Thyroid gland (tissue), 4 donors: Measurements from ENCODE around the gene JAG2.

Experiments
- CTCF ChIP-seq, 6 experiments: fragments of 200-600 bp in 3 of 6; fragments of 450-650 bp in 3 of 6; sonication (generic) in 3 of 6; IDR thresholded peaks; one replicate each; pipeline ENCODE4 v1.5.1; 2016 to 2019; ENCODE audit warnings: antibody characterized with exemption in 6 of 6, mild to moderate bottlenecking in 2 of 6, inconsistent platforms in 1 of 6, moderate library complexity in 1 of 6
- POLR2A ChIP-seq, 2 donors: fragments of 450-650 bp; IDR thresholded peaks; one replicate each; pipeline ENCODE4 v1.6.1; 2017; ENCODE audit warnings: antibody characterized with exemption in 2 of 2, mild to moderate bottlenecking in 2 of 2, moderate library complexity in 1 of 2

- TF ChIP-seq CTCF (IDR thresholded peaks at IDR 0.05), result no peak
- TF ChIP-seq POLR2A (IDR thresholded peaks at IDR 0.05), result no peak
These were observed 13.9 kb upstream of the JAG2 start for GRCh38 chr14:105182296-105183020.
